ENCODE measurements around the gene CFAP100. TPM values are rescaled to one million over a fixed set of nuclear protein-coding genes. Genes with fewer than 3 reads are reported as not detected.

The CFAP100 gene
- total and polyA plus RNA-seq, 10 of the 15 experiments (the other 5 are each of a cell fraction or from before 2014, with no cell fraction given): 0.04 to 0.27 TPM; not detected in 8

DNA sequence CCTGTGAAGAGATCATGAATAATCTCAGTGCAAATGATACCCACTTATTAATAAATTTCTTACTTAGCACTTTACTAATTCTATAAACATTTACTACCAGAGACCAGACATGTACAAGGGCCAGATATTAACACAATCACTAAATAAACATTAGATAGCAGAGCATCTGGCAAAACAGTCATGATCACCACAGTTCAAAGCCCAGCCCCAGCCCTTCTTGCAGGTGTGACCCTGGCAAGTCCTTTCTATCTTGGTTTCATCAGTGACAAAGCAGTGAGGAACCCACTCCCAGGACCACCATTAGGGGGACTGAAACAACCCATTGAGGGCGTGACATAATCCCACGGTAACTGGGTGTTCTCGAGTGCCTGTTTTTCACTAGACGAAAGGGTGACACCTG is 69.4 kb downstream of the CFAP100 start:
- no peak overlapping the region for H3K9ac ChIP-seq (ENCODE audit: control insufficient read depth, insufficient read depth, low read length)
- H3K27ac ChIP-seq (ENCODE audit: control insufficient read depth, insufficient read depth): no peak overlapping the region
- POLR2A ChIA-PET: no interaction called here
- FAIRE-seq (no peak), DNase-seq (ENCODE audit: low read depth, low spot score) (no peak), ATAC-seq (no peak)
- SMC1A ChIA-PET (ENCODE audit: uncharacterized antibody, unreplicated experiment): no interaction called here
- no peak overlapping the region for H3K4me2 ChIP-seq (ENCODE audit: control insufficient read depth, insufficient read depth)
- CTCF ChIA-PET: no interaction called here
- no peaks in the 10 kb centered on the region for H3K4me1 ChIP-seq (ENCODE audit: control insufficient read depth, insufficient read depth, low read length)
- H3K4me3 ChIP-seq: no peak overlapping the region
- H2AFZ ChIP-seq (ENCODE audit: control insufficient read depth, low read depth, low read length): no peak overlapping the region
- no peaks in the 10 kb centered on the region for H3K79me2 ChIP-seq (ENCODE audit: control insufficient read depth, insufficient read depth, low read length)
- H3K9me3 ChIP-seq (replicated peaks; ENCODE audit: control insufficient read depth, insufficient read depth, low read length): no peaks in the 10 kb centered on the region
- BruUV-seq (replicated peaks): no TSS peak
- WGBS (ENCODE audit: insufficient coverage, insufficient replicate concordance, low lambda C conversion rate, missing lambda C conversion rate): 88% methylated on average over 4 of the region's 4 CpGs
- no peaks in the 10 kb centered on the region for H3K27me3 ChIP-seq (replicated peaks in 1 of 2; ENCODE audit: control insufficient read depth in 2 of 2, insufficient read depth in 2 of 2, low read length in 1 of 2)
- RAD21 ChIA-PET (ENCODE audit: unreplicated experiment): no interaction called here
- intact Hi-C loops (cut with micrococcal nuclease; ENCODE audit: unreplicated experiment): no loop called here
- peaks cover 32 to 40% of the 10 kb centered on the region in 2 experiments for H3K36me3 ChIP-seq (ENCODE audit: control insufficient read depth in 2 of 2, insufficient read depth in 2 of 2, low read length in 1 of 2)
- H4K20me1 ChIP-seq (ENCODE audit: control insufficient read depth, insufficient read depth): no peaks in the 10 kb centered on the region; the same call in 1 of the 2 replicates
- in situ Hi-C loops (cut with MboI): no loop called here
- TF ChIP-seq, protein P1, sequence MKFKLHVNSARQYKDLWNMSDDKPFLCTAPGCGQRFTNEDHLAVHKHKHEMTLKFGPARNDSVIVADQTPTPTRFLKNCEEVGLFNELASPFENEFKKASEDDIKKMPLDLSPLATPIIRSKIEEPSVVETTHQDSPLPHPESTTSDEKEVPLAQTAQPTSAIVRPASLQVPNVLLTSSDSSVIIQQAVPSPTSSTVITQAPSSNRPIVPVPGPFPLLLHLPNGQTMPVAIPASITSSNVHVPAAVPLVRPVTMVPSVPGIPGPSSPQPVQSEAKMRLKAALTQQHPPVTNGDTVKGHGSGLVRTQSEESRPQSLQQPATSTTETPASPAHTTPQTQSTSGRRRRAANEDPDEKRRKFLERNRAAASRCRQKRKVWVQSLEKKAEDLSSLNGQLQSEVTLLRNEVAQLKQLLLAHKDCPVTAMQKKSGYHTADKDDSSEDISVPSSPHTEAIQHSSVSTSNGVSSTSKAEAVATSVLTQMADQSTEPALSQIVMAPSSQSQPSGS (IDR thresholded peaks at IDR 0.05; ENCODE audit: low read length): no peak
- TF ChIP-seq E2F8 (IDR thresholded peaks at IDR 0.05; ENCODE audit: low read depth, partially characterized antibody) (no peak), ZNF622 (IDR thresholded peaks at IDR 0.05) (no peak), RFX5 (IDR thresholded peaks at IDR 0.05; ENCODE audit: low read depth, low read length) (no peak), FOS (IDR thresholded peaks at IDR 0.05; ENCODE audit: borderline replicate concordance, extremely low read depth, insufficient read length) (no peak), HCFC1 (IDR thresholded peaks at IDR 0.05; ENCODE audit: low read length) (no peak), CREM (IDR thresholded peaks at IDR 0.05; ENCODE audit: low read depth) (no peak), ZBTB11 (CRISPR knock-in tag; IDR thresholded peaks at IDR 0.05) (no peak), CREB1 (IDR thresholded peaks at IDR 0.05; ENCODE audit: low read depth) (no peak), YY1 (IDR thresholded peaks at IDR 0.05; ENCODE audit: low read depth, low read length) (no peak), FOXK2 (IDR thresholded peaks at IDR 0.05) (no peak), BCL11A (IDR thresholded peaks at IDR 0.05; ENCODE audit: low read depth, low read length) (no peak)
- TF ChIP-seq, protein P2, sequence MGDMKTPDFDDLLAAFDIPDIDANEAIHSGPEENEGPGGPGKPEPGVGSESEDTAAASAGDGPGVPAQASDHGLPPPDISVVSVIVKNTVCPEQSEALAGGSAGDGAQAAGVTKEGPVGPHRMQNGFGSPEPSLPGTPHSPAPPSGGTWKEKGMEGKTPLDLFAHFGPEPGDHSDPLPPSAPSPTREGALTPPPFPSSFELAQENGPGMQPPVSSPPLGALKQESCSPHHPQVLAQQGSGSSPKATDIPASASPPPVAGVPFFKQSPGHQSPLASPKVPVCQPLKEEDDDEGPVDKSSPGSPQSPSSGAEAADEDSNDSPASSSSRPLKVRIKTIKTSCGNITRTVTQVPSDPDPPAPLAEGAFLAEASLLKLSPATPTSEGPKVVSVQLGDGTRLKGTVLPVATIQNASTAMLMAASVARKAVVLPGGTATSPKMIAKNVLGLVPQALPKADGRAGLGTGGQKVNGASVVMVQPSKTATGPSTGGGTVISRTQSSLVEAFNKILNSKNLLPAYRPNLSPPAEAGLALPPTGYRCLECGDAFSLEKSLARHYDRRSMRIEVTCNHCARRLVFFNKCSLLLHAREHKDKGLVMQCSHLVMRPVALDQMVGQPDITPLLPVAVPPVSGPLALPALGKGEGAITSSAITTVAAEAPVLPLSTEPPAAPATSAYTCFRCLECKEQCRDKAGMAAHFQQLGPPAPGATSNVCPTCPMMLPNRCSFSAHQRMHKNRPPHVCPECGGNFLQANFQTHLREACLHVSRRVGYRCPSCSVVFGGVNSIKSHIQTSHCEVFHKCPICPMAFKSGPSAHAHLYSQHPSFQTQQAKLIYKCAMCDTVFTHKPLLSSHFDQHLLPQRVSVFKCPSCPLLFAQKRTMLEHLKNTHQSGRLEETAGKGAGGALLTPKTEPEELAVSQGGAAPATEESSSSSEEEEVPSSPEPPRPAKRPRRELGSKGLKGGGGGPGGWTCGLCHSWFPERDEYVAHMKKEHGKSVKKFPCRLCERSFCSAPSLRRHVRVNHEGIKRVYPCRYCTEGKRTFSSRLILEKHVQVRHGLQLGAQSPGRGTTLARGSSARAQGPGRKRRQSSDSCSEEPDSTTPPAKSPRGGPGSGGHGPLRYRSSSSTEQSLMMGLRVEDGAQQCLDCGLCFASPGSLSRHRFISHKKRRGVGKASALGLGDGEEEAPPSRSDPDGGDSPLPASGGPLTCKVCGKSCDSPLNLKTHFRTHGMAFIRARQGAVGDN (IDR thresholded peaks at IDR 0.05): no peak

Data from GM12878 (cell line).